ACC112 (cell line): ENCODE results near the gene MT1G.

Experiments used
- H2AFZ ChIP-seq: fragments of 200-600 bp; sonication (generic); one replicate; pipeline ENCODE4 v1.6.0; 2017; ENCODE audit warnings: antibody characterized with exemption, low read length; ENCODE audit not compliant: unreplicated experiment
- H3K27ac ChIP-seq: fragments of 200-600 bp; sonication (generic); 2 replicates; pipeline ENCODE4 v1.5.1; 2014; ENCODE audit warnings: low read depth, mild to moderate bottlenecking, antibody characterized with exemption, low read length, moderate library complexity
- H3K27me3 ChIP-seq: fragments of 200-600 bp; sonication (generic); 2 replicates; pipeline ENCODE4 v1.6.1; 2014; ENCODE audit warnings: mild to moderate bottlenecking, antibody characterized with exemption, low read length, moderate library complexity, mixed read lengths; ENCODE audit not compliant: insufficient read depth
- H3K36me3 ChIP-seq: fragments of 200-600 bp; sonication (generic); 2 replicates; pipeline ENCODE4 v1.6.1; 2016; ENCODE audit warnings: mild to moderate bottlenecking, antibody characterized with exemption, low read length, moderate library complexity, mixed read lengths; ENCODE audit not compliant: insufficient read depth
- H3K4me1 ChIP-seq: fragments of 200-600 bp; sonication (generic); one replicate; pipeline ENCODE4 v1.6.1; 2016; ENCODE audit warnings: low read length, mixed read lengths; ENCODE audit not compliant: insufficient read depth, unreplicated experiment, control insufficient read depth
- H3K4me3 ChIP-seq: fragments of 200-600 bp; sonication (generic); 2 replicates; pipeline ENCODE4 v1.5.1; 2014; ENCODE audit warnings: mild to moderate bottlenecking, low read depth, low read length
- H3K79me2 ChIP-seq: fragments of 200-600 bp; sonication (generic); one replicate; pipeline ENCODE4 v1.6.0; 2016; ENCODE audit warnings: low read length; ENCODE audit not compliant: control insufficient read depth, unreplicated experiment, insufficient read depth

The MT1G gene

DNA sequence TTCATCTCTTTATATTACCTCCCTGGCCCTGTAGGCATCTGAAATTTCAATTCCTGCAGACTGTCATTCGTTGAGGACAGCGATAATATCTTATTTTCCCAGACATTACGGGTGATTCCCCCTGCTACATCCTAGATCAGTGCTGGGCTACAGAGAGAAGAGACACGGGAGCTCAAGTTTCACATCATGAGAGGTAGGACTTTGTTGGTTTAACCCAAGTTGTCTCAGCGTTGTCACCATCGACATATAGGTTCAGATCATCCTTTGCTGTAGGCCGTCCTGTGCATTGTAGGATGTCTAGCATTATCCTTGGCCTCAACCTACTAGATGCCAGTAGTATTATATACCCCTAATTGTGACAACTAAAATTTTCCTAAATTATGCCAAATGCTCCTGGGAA lies 33.7 kb upstream of the MT1G start:
- H3K27me3 ChIP-seq = no peaks in the 10 kb centered on the region
- H2AFZ ChIP-seq = peak overlapping the region; percentile 7
- H3K36me3 ChIP-seq = no peaks in the 10 kb centered on the region
- H3K4me3 ChIP-seq = no peak overlapping the region
- no peak overlapping the region for H3K27ac ChIP-seq
- peaks cover 10% of the 10 kb centered on the region for H3K4me1 ChIP-seq
- H3K79me2 ChIP-seq = no peaks in the 10 kb centered on the region

DNA sequence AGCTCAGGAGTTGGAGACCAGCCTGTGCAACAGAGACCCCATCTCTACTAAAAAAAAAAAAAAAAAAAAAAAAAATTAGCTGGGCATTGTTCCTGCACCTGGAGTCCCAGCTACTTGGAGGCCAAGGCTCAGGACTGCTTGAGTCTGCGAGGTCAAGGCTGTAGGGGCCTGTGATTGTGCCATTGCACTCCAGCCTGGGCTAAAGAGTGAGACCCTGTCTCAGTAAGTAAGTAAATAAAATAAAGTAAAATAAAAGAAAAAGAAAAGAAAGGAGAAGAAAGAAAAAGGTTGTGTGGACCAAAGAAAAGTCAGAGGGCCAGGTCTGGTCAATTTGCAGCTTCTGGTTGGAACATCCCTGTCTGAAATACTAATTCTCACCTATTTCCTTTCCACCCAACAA lies 32.8 kb upstream of the MT1G start:
- Histone ChIP-seq H2AFZ (no peak overlapping the region), H3K36me3 (no peaks in the 10 kb centered on the region), H3K4me1 (peaks cover 10% of the 10 kb centered on the region), H3K4me3 (no peak overlapping the region), H3K79me2 (no peaks in the 10 kb centered on the region), H3K27ac (no peak overlapping the region), H3K27me3 (no peaks in the 10 kb centered on the region)

DNA sequence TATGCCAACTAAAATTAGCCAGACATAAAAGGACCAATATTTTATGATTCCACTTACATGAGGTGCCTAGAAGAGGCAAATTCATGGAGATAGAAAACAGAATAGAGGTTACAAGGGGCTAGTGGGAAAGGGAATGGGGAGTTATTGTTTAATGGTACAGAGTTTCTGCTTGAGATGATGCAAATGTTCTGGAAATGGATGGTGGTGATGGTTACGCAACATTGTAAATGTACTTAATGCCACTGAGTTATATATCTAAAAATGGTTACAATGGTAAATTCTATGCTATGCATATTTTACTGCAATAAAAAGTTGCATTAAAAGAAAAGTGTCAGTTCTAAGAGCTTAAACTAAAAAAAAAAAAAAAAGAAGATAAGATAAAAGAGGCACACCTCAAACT lies 32.3 kb upstream of the MT1G start:
- Histone ChIP-seq H3K4me1 (peaks cover 10% of the 10 kb centered on the region), H2AFZ (no peak overlapping the region), H3K27me3 (no peaks in the 10 kb centered on the region), H3K79me2 (no peaks in the 10 kb centered on the region), H3K27ac (no peak overlapping the region), H3K4me3 (no peak overlapping the region), H3K36me3 (no peaks in the 10 kb centered on the region)

DNA sequence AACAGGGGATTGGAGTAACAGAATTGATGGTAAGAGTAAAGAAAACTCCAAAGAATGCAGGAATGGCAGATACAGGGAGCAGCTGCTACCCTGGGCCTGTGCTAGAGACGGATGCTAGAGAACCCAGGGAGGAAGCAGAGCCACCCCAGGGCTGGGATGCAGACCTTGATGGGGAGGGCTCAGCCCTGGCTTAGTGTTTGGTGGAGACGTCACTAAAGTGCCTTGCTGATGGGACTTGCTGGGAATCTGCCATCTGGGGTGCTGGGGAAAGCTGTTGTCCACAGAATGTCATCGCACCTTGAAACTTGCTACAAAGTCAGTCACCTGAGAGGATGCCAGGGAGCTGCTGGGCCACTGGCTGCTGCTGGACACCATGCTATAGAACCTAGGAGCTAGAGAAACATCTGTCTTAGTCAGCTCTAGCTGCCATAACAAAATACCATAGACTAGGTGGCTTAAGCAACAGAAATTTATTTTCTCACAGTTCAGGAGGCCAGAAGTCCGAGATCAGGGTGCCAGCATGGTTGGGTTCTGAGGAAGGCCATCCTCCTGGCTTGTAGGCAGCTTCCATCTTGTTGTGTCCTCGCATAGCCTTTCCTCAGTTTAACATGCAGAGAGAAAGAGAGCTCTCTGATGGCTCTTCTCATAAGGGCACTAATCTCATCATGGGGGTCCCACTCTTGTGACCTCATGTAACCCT lies 29.7 kb upstream of the MT1G start:
- H2AFZ ChIP-seq = no peak overlapping the region
- no peaks in the 10 kb centered on the region for H3K36me3 ChIP-seq
- H3K4me3 ChIP-seq = no peak overlapping the region
- no peak overlapping the region for H3K27ac ChIP-seq
- H3K27me3 ChIP-seq = no peaks in the 10 kb centered on the region
- H3K79me2 ChIP-seq = no peaks in the 10 kb centered on the region
- peaks cover 9% of the 10 kb centered on the region for H3K4me1 ChIP-seq

DNA sequence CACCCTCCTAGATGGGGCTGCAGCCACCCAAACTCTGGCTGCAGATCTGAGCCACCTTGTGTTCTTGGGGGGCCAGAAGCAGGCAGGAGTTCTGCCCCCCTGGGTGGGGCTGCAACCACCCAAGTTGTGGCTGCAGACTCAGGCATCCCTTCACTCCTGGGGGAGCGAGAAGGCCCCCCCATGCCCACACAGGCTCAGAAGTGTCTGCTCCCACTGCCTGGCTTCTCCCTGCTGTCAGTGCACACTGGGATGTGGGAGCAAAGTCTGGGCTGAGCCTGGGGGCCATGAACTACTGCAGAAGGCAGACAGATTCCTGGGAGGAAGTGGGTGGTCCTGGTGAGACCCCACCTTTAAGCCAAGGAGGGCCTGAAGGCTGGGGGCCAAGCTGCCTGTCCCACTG lies 27.4 kb upstream of the MT1G start:
- no peaks in the 10 kb centered on the region for H3K27me3 ChIP-seq
- no peak overlapping the region for H3K4me3 ChIP-seq
- no peak overlapping the region for H3K27ac ChIP-seq
- no peaks in the 10 kb centered on the region for H3K79me2 ChIP-seq
- H3K36me3 ChIP-seq = no peaks in the 10 kb centered on the region
- H3K4me1 ChIP-seq = peaks cover 13% of the 10 kb centered on the region
- H2AFZ ChIP-seq = no peak overlapping the region

DNA sequence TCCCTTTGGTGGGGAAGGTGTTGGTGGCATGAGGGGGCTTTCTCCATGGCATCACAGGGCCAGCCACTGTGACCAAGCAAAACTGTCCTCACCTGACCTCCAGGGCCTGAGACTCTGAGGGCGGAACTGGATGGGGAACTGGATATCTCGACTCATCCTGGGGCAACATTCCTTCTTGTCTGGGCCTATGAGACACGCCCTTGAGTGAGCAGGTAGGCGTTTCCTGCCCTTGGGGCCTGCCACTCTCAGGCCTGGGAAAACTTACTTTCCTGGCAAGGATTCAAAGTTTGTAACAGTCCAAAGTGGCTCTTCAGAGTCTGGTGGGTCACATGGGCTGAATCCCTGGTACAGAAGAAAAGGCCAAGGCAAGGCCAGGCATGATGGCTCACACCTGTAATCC lies 24.0 kb upstream of the MT1G start:
- Histone ChIP-seq H3K27me3 (no peaks in the 10 kb centered on the region), H3K36me3 (no peaks in the 10 kb centered on the region), H2AFZ (no peak overlapping the region), H3K79me2 (no peaks in the 10 kb centered on the region), H3K4me3 (no peak overlapping the region), H3K4me1 (peaks cover 17% of the 10 kb centered on the region), H3K27ac (peak overlapping the region; percentile 26; the same call in 1 of the 2 replicates)

DNA sequence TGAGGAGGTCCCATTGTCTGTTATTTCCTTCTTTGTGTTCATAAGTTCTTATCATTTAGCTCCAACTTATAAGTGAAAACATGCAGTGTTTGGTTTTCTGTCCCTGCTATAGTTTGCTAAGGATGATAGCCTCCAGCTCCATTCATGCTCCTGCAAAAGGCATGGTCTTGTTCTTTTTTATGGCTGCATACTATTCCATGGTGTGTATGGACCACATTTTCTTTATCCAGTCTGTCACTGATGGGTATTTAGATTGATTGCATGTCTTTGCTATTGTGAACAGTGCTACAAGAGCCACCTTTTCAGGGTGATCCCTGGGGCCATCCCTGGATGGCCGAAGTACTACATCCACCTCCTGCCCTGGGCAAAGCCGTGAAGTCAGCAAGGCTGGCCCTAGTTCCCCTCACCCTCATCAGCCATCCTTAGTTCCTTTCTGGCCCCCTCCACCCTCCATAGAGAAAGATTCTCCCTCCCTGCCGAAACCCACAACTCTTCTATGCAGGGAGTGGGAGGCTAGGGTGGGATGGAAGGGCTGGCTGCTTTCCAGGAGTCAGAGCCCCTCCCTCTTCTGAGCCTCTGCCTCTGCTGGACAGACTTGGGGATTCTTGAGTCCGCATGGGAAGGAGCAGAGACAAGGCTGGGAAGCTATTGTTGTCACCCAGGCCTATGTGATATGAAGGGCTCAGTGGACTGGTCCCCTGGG lies 22.7 kb upstream of the MT1G start:
- Histone ChIP-seq H3K27ac (no peak overlapping the region), H2AFZ (no peak overlapping the region), H3K4me1 (peaks cover 17% of the 10 kb centered on the region), H3K36me3 (no peaks in the 10 kb centered on the region), H3K27me3 (no peaks in the 10 kb centered on the region), H3K79me2 (no peaks in the 10 kb centered on the region), H3K4me3 (no peak overlapping the region)

DNA sequence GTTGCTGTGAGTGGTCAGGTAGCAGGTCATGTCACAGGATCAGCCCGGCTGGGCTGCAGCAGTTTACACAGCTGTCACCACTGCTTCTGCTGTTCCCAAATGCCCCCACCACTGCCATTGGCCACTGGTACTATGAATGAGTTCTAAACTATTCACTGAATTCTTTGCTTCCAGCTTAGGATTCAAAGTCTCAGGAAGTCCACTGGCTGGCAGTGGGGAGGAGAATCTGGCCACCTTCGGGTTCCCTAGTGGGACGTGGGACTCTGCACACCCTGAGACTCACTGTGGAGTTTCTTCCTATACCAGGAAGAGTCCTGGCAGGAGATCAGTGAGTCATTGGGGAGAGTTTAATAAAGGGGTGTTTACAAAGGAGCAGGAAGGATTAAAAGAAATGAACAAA lies 21.3 kb upstream of the MT1G start:
- Histone ChIP-seq H3K27ac (no peak overlapping the region), H3K79me2 (no peaks in the 10 kb centered on the region), H3K27me3 (no peaks in the 10 kb centered on the region), H2AFZ (peak overlapping the region; percentile 11), H3K4me3 (no peak overlapping the region), H3K36me3 (no peaks in the 10 kb centered on the region), H3K4me1 (peaks cover 24% of the 10 kb centered on the region)

DNA sequence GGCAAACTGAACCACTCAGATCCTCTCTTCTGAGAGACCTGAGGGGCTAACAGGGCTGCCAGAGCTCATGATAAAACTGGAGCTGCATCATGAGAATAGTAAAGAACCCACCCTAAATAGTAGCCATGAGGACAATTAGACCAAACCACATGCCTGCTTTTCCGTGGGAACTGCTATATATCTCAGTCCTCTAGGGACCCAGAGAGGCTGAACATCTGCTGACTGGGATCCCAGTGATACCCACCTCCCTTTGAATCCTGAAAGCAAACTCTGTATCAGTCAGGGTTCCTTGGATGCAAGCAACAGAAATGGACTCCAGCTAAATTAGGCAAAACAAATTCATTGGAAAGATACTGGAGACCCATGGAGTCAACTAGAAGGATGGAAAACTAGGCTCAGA lies 20.9 kb upstream of the MT1G start:
- Histone ChIP-seq H2AFZ (no peak overlapping the region), H3K36me3 (no peaks in the 10 kb centered on the region), H3K79me2 (no peaks in the 10 kb centered on the region), H3K4me1 (peaks cover 28% of the 10 kb centered on the region), H3K27me3 (no peaks in the 10 kb centered on the region), H3K4me3 (no peak overlapping the region), H3K27ac (no peak overlapping the region)

DNA sequence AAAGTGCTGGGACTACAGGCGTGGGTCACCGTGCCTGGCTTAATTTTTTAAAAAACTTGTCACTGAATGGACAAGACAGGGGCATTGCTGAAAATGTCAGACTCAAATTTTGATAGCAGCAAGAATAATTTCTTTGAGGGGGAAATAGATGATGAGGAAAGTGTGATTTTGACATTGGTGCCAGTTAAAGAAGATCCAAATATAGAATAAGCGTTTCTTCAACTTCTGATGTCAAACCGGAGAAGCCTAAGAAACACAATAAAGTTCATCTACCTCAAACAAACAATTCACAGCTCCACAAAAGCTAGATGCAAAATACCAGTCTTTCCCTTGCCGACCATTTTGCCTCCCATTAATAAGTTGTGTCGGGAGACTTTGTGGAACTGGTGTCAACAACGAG lies 18.9 kb upstream of the MT1G start:
- Histone ChIP-seq H2AFZ (no peak overlapping the region), H3K27ac (no peak overlapping the region), H3K4me3 (no peak overlapping the region), H3K79me2 (peaks cover 7% of the 10 kb centered on the region), H3K36me3 (no peaks in the 10 kb centered on the region), H3K27me3 (no peaks in the 10 kb centered on the region), H3K4me1 (peaks cover 28% of the 10 kb centered on the region)

DNA sequence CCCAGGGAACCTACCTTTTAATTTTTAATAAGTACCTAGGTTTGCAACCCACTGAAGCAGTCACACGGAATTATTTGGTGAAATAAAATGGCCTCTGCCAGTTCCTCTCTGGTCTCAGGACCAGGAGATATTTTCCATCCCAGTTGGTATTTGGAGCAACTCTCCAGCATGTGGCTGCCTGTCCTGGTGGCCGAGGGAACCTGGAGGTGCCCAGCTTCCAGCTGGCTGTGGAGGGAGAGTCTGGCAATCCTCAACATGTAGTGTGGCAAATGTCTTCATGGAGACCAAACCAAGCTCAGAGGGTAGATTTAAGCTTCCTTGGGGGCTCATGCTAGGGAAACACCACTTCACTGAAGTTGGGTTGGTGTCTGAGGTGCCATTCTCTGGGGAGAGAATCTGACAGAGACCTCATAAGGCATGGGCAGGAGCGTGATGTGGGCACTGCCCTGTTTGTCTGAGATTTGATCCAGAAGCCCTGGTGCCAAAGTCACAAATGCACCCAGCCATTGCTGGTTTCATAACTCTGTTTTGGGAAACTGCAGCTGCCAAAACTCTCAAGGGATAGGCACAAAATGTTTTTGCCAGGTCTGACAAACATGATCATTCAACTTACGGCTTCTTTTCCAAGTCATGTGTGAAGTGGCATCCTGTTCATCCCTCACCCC lies 17.2 kb upstream of the MT1G start:
- Histone ChIP-seq H3K27ac (no peak overlapping the region), H3K4me1 (peaks cover 23% of the 10 kb centered on the region), H3K36me3 (no peaks in the 10 kb centered on the region), H2AFZ (no peak overlapping the region), H3K4me3 (no peak overlapping the region), H3K27me3 (no peaks in the 10 kb centered on the region), H3K79me2 (peaks cover 7% of the 10 kb centered on the region)
